ENCODE measurements around the gene AJM1.

Gene AJM1

DNA sequence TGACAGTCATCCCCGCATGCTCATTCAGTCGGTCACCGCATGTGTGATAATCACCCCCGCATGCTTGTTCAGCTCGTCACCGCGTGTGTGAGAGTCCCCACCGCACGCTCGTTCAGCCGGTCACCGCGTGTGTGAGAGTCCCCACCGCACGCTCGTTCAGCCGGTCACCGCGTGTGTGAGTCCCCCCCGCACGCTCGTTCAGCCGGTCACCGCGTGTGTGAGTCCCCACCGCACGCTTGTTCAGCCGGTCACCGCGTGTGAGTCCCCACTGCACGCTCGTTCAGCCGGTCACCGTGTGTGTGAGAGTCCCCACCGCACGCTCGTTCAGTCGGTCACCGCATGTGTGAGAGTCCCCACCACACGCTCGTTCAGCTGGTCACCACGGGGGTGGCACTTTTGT is 47.6 kb downstream of the AJM1 start:
- TF ChIP-seq, protein P1, sequence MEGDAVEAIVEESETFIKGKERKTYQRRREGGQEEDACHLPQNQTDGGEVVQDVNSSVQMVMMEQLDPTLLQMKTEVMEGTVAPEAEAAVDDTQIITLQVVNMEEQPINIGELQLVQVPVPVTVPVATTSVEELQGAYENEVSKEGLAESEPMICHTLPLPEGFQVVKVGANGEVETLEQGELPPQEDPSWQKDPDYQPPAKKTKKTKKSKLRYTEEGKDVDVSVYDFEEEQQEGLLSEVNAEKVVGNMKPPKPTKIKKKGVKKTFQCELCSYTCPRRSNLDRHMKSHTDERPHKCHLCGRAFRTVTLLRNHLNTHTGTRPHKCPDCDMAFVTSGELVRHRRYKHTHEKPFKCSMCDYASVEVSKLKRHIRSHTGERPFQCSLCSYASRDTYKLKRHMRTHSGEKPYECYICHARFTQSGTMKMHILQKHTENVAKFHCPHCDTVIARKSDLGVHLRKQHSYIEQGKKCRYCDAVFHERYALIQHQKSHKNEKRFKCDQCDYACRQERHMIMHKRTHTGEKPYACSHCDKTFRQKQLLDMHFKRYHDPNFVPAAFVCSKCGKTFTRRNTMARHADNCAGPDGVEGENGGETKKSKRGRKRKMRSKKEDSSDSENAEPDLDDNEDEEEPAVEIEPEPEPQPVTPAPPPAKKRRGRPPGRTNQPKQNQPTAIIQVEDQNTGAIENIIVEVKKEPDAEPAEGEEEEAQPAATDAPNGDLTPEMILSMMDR (IDR thresholded peaks at IDR 0.05; ENCODE audit: low read depth, low read length) = no peak
- no peak overlapping the region for H3K4me3 ChIP-seq (replicated peaks in 1 of 2; ENCODE audit: low read depth in 2 of 2, low read length in 2 of 2)
- DNase-seq (ENCODE audit: low read depth in 2 of 2) = no peak

DNA sequence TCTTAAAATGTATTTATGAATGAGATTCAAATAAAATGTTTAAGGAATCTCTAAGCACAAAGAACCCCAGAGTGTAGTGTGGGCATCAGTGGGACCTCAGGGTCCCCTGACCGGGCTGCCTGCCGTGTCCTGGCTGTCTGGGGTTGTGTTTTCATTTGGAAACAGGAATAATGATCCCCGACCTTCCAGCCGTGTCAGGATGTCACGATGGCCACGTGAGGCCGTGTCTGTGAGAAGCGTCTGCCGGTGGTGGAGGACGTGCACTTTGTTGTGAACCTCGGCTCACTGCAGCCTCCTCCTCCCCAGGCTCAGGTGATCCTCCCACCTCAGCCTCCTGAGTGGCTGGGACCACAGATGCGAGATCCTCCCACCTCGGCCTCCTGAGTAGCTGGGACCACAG is 48.4 kb downstream of the AJM1 start:
- no peak for DNase-seq (ENCODE audit: low read depth in 2 of 2)
- H3K4me3 ChIP-seq (replicated peaks in 1 of 2; ENCODE audit: low read depth in 2 of 2, low read length in 2 of 2) = no peak overlapping the region
- TF ChIP-seq, protein P1 (IDR thresholded peaks at IDR 0.05; ENCODE audit: low read depth, low read length) = no peak

All from cardiac fibroblast (primary cell).